ENCODE data around the gene FRMD1.

Gene FRMD1

DNA sequence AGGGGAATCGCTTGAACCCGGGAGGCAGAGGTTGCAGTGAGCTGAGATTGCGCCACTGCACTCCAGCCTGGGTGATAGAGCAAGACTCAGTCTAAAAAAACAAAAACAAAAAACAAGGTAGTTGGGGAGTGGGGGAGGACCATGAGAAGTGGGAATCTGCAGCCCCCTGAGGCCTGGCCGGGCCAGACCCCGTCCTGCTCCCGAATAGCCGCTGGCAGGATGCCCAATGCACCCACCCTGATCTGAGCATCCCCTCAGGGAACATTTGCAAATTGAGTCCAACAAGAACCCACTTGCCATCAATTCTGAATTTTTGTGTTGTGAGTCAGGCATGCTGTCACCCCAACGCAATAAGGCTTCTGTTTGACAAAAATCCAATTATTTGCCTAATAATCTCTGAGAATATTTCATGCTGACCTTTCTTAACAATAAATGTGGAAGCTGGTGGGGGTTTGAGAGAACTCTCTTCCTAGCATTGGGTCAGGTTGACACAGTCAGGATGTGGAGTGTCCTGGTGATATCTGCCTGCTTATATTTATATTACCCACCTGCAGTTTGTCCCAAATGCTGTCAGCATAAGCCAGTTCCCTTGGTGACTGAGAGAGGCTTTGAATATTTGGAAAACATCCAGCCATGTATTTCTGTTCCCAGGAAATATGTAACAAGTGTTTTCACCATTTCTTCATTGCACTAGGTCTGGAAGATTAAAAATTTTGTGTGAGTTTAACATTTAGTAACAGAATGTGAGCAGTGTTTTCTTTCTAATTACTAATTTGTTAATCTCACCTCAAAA is 28.4 kb upstream of the FRMD1 start:
- Histone ChIP-seq H3K27ac (ENCODE audit: poor library complexity, severe bottlenecking) (no peak overlapping the region), H3K27me3 (ENCODE audit: insufficient read depth, poor library complexity, severe bottlenecking) (peaks cover 12% of the 10 kb centered on the region), H3K4me1 (ENCODE audit: insufficient read depth, poor library complexity, severe bottlenecking) (no peaks in the 10 kb centered on the region), H3K9me3 (ENCODE audit: severe bottlenecking) (no peaks in the 10 kb centered on the region), H3K36me3 (ENCODE audit: low read depth) (no peaks in the 10 kb centered on the region), H3K4me3 (ENCODE audit: severe bottlenecking) (no peak overlapping the region)
- DNase-seq (ENCODE audit: low spot score): no peak
- TF ChIP-seq, protein P1, sequence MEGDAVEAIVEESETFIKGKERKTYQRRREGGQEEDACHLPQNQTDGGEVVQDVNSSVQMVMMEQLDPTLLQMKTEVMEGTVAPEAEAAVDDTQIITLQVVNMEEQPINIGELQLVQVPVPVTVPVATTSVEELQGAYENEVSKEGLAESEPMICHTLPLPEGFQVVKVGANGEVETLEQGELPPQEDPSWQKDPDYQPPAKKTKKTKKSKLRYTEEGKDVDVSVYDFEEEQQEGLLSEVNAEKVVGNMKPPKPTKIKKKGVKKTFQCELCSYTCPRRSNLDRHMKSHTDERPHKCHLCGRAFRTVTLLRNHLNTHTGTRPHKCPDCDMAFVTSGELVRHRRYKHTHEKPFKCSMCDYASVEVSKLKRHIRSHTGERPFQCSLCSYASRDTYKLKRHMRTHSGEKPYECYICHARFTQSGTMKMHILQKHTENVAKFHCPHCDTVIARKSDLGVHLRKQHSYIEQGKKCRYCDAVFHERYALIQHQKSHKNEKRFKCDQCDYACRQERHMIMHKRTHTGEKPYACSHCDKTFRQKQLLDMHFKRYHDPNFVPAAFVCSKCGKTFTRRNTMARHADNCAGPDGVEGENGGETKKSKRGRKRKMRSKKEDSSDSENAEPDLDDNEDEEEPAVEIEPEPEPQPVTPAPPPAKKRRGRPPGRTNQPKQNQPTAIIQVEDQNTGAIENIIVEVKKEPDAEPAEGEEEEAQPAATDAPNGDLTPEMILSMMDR (IDR thresholded peaks at IDR 0.05; ENCODE audit: poor library complexity, severe bottlenecking): no peak
- no peak for ATAC-seq (ENCODE audit: low read depth)

DNA sequence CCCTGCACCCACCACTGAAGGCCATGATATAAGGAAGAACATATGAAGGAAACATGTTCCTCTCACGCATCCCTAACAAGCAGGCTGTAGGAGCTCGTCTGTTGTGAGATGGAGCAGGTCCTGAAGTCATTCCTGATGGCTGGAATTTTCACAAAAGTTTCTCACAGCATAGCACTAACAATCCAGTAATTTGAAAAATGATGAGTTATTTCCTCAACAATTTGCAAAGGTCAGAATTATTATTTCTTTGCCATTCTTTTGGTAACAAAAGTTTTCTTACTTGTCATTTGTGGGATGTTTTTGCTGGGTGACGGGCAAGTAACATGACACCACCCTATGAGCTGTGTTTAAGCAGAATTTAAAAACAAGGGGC is 27.6 kb upstream of the FRMD1 start:
- H3K36me3 ChIP-seq (ENCODE audit: low read depth): no peaks in the 10 kb centered on the region
- no peak overlapping the region for H3K4me3 ChIP-seq (ENCODE audit: severe bottlenecking)
- H3K9me3 ChIP-seq (ENCODE audit: severe bottlenecking): no peaks in the 10 kb centered on the region
- H3K27me3 ChIP-seq (ENCODE audit: insufficient read depth, poor library complexity, severe bottlenecking): peaks cover 19% of the 10 kb centered on the region
- H3K27ac ChIP-seq (ENCODE audit: poor library complexity, severe bottlenecking): no peak overlapping the region
- DNase-seq (ENCODE audit: low spot score): no peak
- TF ChIP-seq, protein P1 (IDR thresholded peaks at IDR 0.05; ENCODE audit: poor library complexity, severe bottlenecking): no peak
- ATAC-seq (ENCODE audit: low read depth): no peak
- no peaks in the 10 kb centered on the region for H3K4me1 ChIP-seq (ENCODE audit: insufficient read depth, poor library complexity, severe bottlenecking)

- Histone ChIP-seq H3K36me3 (ENCODE audit: low read depth) (no peaks in the 10 kb centered on the region), H3K27ac (ENCODE audit: poor library complexity, severe bottlenecking) (no peak overlapping the region), H3K9me3 (ENCODE audit: severe bottlenecking) (no peaks in the 10 kb centered on the region), H3K4me1 (ENCODE audit: insufficient read depth, poor library complexity, severe bottlenecking) (no peaks in the 10 kb centered on the region), H3K4me3 (ENCODE audit: severe bottlenecking) (no peak overlapping the region), H3K27me3 (ENCODE audit: insufficient read depth, poor library complexity, severe bottlenecking) (peaks cover 19% of the 10 kb centered on the region)
- DNase-seq (ENCODE audit: low spot score) (peak; percentile 22), ATAC-seq (ENCODE audit: low read depth) (no peak)
- TF ChIP-seq, protein P1 (IDR thresholded peaks at IDR 0.05; ENCODE audit: poor library complexity, severe bottlenecking): no peak
These were observed 27.0 kb upstream of the FRMD1 start for GRCh38 chr6:168105813-168106632.

- Histone ChIP-seq H3K27me3 (ENCODE audit: insufficient read depth, poor library complexity, severe bottlenecking) (peaks cover 23% of the 10 kb centered on the region), H3K36me3 (ENCODE audit: low read depth) (no peaks in the 10 kb centered on the region), H3K4me3 (ENCODE audit: severe bottlenecking) (no peak overlapping the region), H3K9me3 (ENCODE audit: severe bottlenecking) (no peaks in the 10 kb centered on the region), H3K4me1 (ENCODE audit: insufficient read depth, poor library complexity, severe bottlenecking) (no peaks in the 10 kb centered on the region), H3K27ac (ENCODE audit: poor library complexity, severe bottlenecking) (no peak overlapping the region)
- TF ChIP-seq, protein P1 (IDR thresholded peaks at IDR 0.05; ENCODE audit: poor library complexity, severe bottlenecking): no peak
- ATAC-seq (ENCODE audit: low read depth) (no peak), DNase-seq (ENCODE audit: low spot score) (peak; percentile 36)
These were observed 25.6 kb upstream of the FRMD1 start for GRCh38 chr6:168104636-168105035.

Data from RWPE2 (cell line).